ENCODE measurements around the gene DPP6. TPM values are rescaled to one million over a fixed set of nuclear protein-coding genes. Genes with fewer than 3 reads are reported as not detected.

DPP6 gene
- total and polyA plus RNA-seq, 2 of the 8 experiments (the other 6 are each of a cell fraction or from before 2014, with no cell fraction given): 4.7 to 6.8 TPM

GRCh38 chr7:154859747-154860620 is 807.8 kb downstream of the DPP6 start:
- H3K27ac ChIP-seq (ENCODE audit: low read depth, low read length): no peak overlapping the region
- no peak overlapping the region for H3K18ac ChIP-seq (ENCODE audit: extremely low read depth, low read length)
- no peak overlapping the region for H2BK120ac ChIP-seq (replicated peaks; ENCODE audit: low read depth, low read length)
- no peaks in the 10 kb centered on the region for H4K20me1 ChIP-seq (replicated peaks in 1 of 2; ENCODE audit: control insufficient read depth in 1 of 2, insufficient read depth in 2 of 2, low read length in 2 of 2)
- no peaks in the 10 kb centered on the region for H3K36me3 ChIP-seq (ENCODE audit: control insufficient read depth in 2 of 4, insufficient read depth in 4 of 4, low read length in 3 of 4)
- H3K23ac ChIP-seq (ENCODE audit: insufficient read length): no peak overlapping the region
- DNase-seq (ENCODE audit: low read depth in 1 of 2, low spot score in 2 of 2): no peak
- H3K23me2 ChIP-seq (ENCODE audit: low read depth, low read length): no peaks in the 10 kb centered on the region
- no peaks in the 10 kb centered on the region for H3K79me2 ChIP-seq (ENCODE audit: control insufficient read depth in 1 of 2, insufficient read depth in 2 of 2, low read length in 2 of 2)
- H2AK5ac ChIP-seq (ENCODE audit: low read depth, low read length): no peak overlapping the region
- no peak for FAIRE-seq
- no peak overlapping the region for H2AFZ ChIP-seq (ENCODE audit: low read length)
- no peak overlapping the region for H3K56ac ChIP-seq (replicated peaks; ENCODE audit: insufficient read length, low read depth, low read length)
- ChIA-PET POLR2A (ENCODE audit: partially characterized antibody) (no interaction called here), CTCF (ENCODE audit: partially characterized antibody) (interaction anchor here (0.8 to 1.8 kb wide), 4 partner anchors 15 to 64 kb away, joined by 3 to 6 read pairs (median 4); no protein-coding TSS in a partner anchor)
- H4K5ac ChIP-seq (ENCODE audit: insufficient read length, low read depth, low read length): no peak overlapping the region
- H4K91ac ChIP-seq (replicated peaks; ENCODE audit: insufficient read length, low read length): no peak overlapping the region
- no peaks in the 10 kb centered on the region for H3K9me3 ChIP-seq (ENCODE audit: insufficient read depth in 2 of 2, low read depth in 1 of 2, low read length in 1 of 2)
- no peak overlapping the region for H2BK15ac ChIP-seq (ENCODE audit: low read length)
- no peak overlapping the region for H3K4me3 ChIP-seq (ENCODE audit: extremely low read depth in 1 of 4, insufficient read depth in 2 of 4, low read depth in 3 of 4, low read length in 4 of 4)
- no peaks in the 10 kb centered on the region for H3K4me1 ChIP-seq (replicated peaks in 1 of 4; ENCODE audit: control insufficient read depth in 3 of 4, insufficient read depth in 4 of 4, low read length in 3 of 4)
- no peak overlapping the region for H3K4ac ChIP-seq (replicated peaks; ENCODE audit: insufficient read length, low read depth, low read length)
- H3K79me1 ChIP-seq (ENCODE audit: low read depth, low read length): no peaks in the 10 kb centered on the region
- H4K8ac ChIP-seq (ENCODE audit: extremely low read depth, insufficient read depth, low read length): no peak overlapping the region
- 93% methylated on average over 21 of the region's 21 CpGs; no CpG with 5 or more reads in 1 of the 2 experiments for WGBS, 2 experiments (ENCODE audit: extremely low coverage in 1 of 2, insufficient coverage in 1 of 2, insufficient read length in 1 of 2, insufficient replicate concordance in 2 of 2, low coverage in 1 of 2, low lambda C conversion rate in 2 of 2, missing lambda C conversion rate in 1 of 2)
- no peak overlapping the region for H2BK20ac ChIP-seq (ENCODE audit: low read length)
- no peak overlapping the region for H2BK5ac ChIP-seq (ENCODE audit: low read depth, low read length)
- H3K9ac ChIP-seq (replicated peaks in 1 of 4; ENCODE audit: extremely low read depth in 1 of 4, low read depth in 3 of 4, low read length in 3 of 4): no peak overlapping the region
- no peak overlapping the region for H2BK12ac ChIP-seq (ENCODE audit: low read depth, low read length)
- H3K4me2 ChIP-seq (ENCODE audit: insufficient read depth in 1 of 2, low read depth in 2 of 2, low read length in 2 of 2): no peak overlapping the region
- no peak overlapping the region for H3K14ac ChIP-seq (ENCODE audit: insufficient read length)
- no peaks in the 10 kb centered on the region; a peak in 1 of 7 replicates for H3K27me3 ChIP-seq (replicated peaks in 1 of 4; ENCODE audit: control insufficient read depth in 3 of 4, extremely low read depth in 1 of 4, insufficient read depth in 3 of 4, low read length in 3 of 4)
